ENCODE results near the gene WDR74. TPM values are rescaled to one million over a fixed set of nuclear protein-coding genes. Genes with fewer than 3 reads are reported as not detected.
A peak's percentile ranks its signal among the peaks of the same experiment; 100 is the strongest.

WDR74 gene
- total and polyA plus RNA-seq, 9 of the 15 experiments (the other 6 are each of a cell fraction or from before 2014, with no cell fraction given) = 32.7 to 210 (median 114) TPM

GRCh38 chr11:62850911-62851806, 11.8 kb upstream of the WDR74 start (continued):
- TF ChIP-seq MBD2 (IDR thresholded peaks at IDR 0.05; ENCODE audit: borderline replicate concordance, low read depth) (no peak; the same call in 1 of the 2 replicates), ZNF12 (CRISPR knock-in tag; IDR thresholded peaks at IDR 0.05) (no peak), CAMTA2 (CRISPR knock-in tag; conservative IDR thresholded peaks at IDR 0.05) (no peak), THRAP3 (IDR thresholded peaks at IDR 0.05; ENCODE audit: borderline replicate concordance) (peak; percentile 84; the same call in 1 of the 2 replicates), FOXP4 (CRISPR knock-in tag; IDR thresholded peaks at IDR 0.05; ENCODE audit: borderline replicate concordance) (peak; percentile 22; the same call in 1 of the 2 replicates), ZNF76 (CRISPR knock-in tag; IDR thresholded peaks at IDR 0.05; ENCODE audit: borderline replicate concordance) (no peak), RFX1 (IDR thresholded peaks at IDR 0.05) (no peak), NUFIP1 (IDR thresholded peaks at IDR 0.05; ENCODE audit: partially characterized antibody) (no peak), ZC3H8 (IDR thresholded peaks at IDR 0.05) (no peak), E2F1 (CRISPR knock-in tag; IDR thresholded peaks at IDR 0.05) (no peak; the same call in none of the 2 replicates), HDAC6 (IDR thresholded peaks at IDR 0.05; ENCODE audit: low read depth, low read length) (no peak), FOXA3 (CRISPR knock-in tag; conservative IDR thresholded peaks at IDR 0.05 in 1 of 2, IDR thresholded peaks at IDR 0.05 in 1 of 2) (0 out of 4 replicates have a peak, but pooled peaks of 1 of the 2 experiments have one; percentile 3), DACH1 (IDR thresholded peaks at IDR 0.05; ENCODE audit: partially characterized antibody) (no peak), TEAD1 (CRISPR knock-in tag; IDR thresholded peaks at IDR 0.05) (no peak), ZBTB17 (CRISPR knock-in tag; IDR thresholded peaks at IDR 0.05) (no peak), MCM7 (IDR thresholded peaks at IDR 0.05) (no peak), ZNF639 (CRISPR knock-in tag; conservative IDR thresholded peaks at IDR 0.05 in 1 of 2, IDR thresholded peaks at IDR 0.05 in 1 of 2) (no peak), KDM5B (IDR thresholded peaks at IDR 0.05; ENCODE audit: insufficient replicate concordance, low read depth, low read length) (peak; percentile 71), POU5F1 (IDR thresholded peaks at IDR 0.05; ENCODE audit: borderline replicate concordance, low read depth, low read length, partially characterized antibody) (no peak), BCOR (IDR thresholded peaks at IDR 0.05) (no peak), ZNF668 (CRISPR knock-in tag; IDR thresholded peaks at IDR 0.05) (no peak), NRF1 (conservative IDR thresholded peaks at IDR 0.05 in 1 of 2, IDR thresholded peaks at IDR 0.05 in 1 of 2) (no peak), YBX1 (IDR thresholded peaks at IDR 0.05) (no peak), FOXK1 (CRISPR knock-in tag; IDR thresholded peaks at IDR 0.05; ENCODE audit: borderline replicate concordance) (peak; percentile 75; the same call in 1 of the 2 replicates), ZNF780A (CRISPR knock-in tag; IDR thresholded peaks at IDR 0.05) (no peak)

All from K562 (cell line).